Neural cell (in vitro differentiated cells): Measurements from ENCODE around the gene FBXO11. TPM values are rescaled to one million over a fixed set of nuclear protein-coding genes. Genes with fewer than 3 reads are reported as not detected.

Source experiments
- H2AFZ ChIP-seq: fragments of 200-600, 300-800 bp; sonication (generic), shearing (Covaris generic); 2 replicates; pipeline ENCODE4 v1.6.0; 2014; ENCODE audit warnings: low read depth, mild to moderate bottlenecking, antibody characterized with exemption, low read length, moderate library complexity
- H3F3A ChIP-seq: fragments of 200-600 bp; shearing (Covaris generic); 2 replicates; pipeline ENCODE4 v1.6.1; 2016; ENCODE audit warnings: mild to moderate bottlenecking, moderate library complexity, mixed read lengths, antibody characterized with exemption, low read length; ENCODE audit not compliant: insufficient read depth, poor library complexity, severe bottlenecking
- H3K27ac ChIP-seq: fragments of 200-600, 300-800 bp; sonication (generic), shearing (Covaris generic); 2 replicates; pipeline ENCODE4 v1.5.1; 2014; ENCODE audit warnings: mild to moderate bottlenecking, low read length, moderate library complexity
- H3K27me3 ChIP-seq: fragments of 300-800, 200-600 bp; sonication (generic), shearing (Covaris generic); 2 replicates; pipeline ENCODE4 v1.6.0; 2014; ENCODE audit warnings: mild to moderate bottlenecking, low read depth, low read length, moderate library complexity; ENCODE audit not compliant: insufficient read depth
- H3K36me3 ChIP-seq: fragments of 300-800, 200-600 bp; sonication (generic), shearing (Covaris generic); 2 replicates; pipeline ENCODE4 v1.5.1; 2014; ENCODE audit warnings: mild to moderate bottlenecking, antibody characterized with exemption, low read length, moderate library complexity; ENCODE audit not compliant: insufficient read depth
- H3K4me2 ChIP-seq: fragments of 300-800, 200-600 bp; sonication (generic), shearing (Covaris generic); 2 replicates; pipeline ENCODE4 v1.6.0; 2014; ENCODE audit warnings: mild to moderate bottlenecking, low read length
- H3K4me3 ChIP-seq: fragments of 300-800, 200-600 bp; sonication (generic), shearing (Covaris generic); 2 replicates; pipeline ENCODE4 v1.5.1; 2014; ENCODE audit warnings: mild to moderate bottlenecking, low read length, moderate library complexity
- H3K79me2 ChIP-seq: fragments of 200-600 bp; shearing (Covaris generic); replicated peaks from 2 replicates; pipeline ENCODE4 v1.6.0; 2014; ENCODE audit warnings: mild to moderate bottlenecking, low read length, moderate library complexity; ENCODE audit not compliant: insufficient read depth
- H3K9ac ChIP-seq: fragments of 300-800, 200-600 bp; sonication (generic), shearing (Covaris generic); 2 replicates; pipeline ENCODE4 v1.6.1; 2016; ENCODE audit warnings: mild to moderate bottlenecking, low read length, mixed read lengths
- H3K9me2 ChIP-seq: fragments of 200-600 bp; shearing (Covaris generic); 2 replicates; pipeline ENCODE4 v1.6.1; 2016; ENCODE audit warnings: mild to moderate bottlenecking, low read length, mixed read lengths; ENCODE audit not compliant: insufficient read depth
- H3K9me3 ChIP-seq: fragments of 200-600, 300-800 bp; sonication (generic), shearing (Covaris generic); 2 replicates; pipeline ENCODE4 v1.6.1; 2016; ENCODE audit warnings: mild to moderate bottlenecking, mixed run types, low read length, moderate library complexity, mixed read lengths
- H4K20me1 ChIP-seq: fragments of 200-600 bp; shearing (Covaris generic); 2 replicates; pipeline ENCODE4 v1.6.1; 2016; ENCODE audit warnings: mild to moderate bottlenecking, mixed run types; ENCODE audit not compliant: insufficient read depth
- EP300 ChIP-seq: fragments of 450-650 bp; conservative IDR thresholded peaks from 2 replicates; pipeline ENCODE4 v1.6.1; 2014; ENCODE audit warnings: antibody characterized with exemption, mild to moderate bottlenecking, moderate library complexity; ENCODE audit not compliant: poor library complexity, severe bottlenecking
- EZH2 ChIP-seq: fragments of 200-600, 300-800 bp; shearing (Covaris generic), sonication (generic); IDR thresholded peaks from 2 replicates; pipeline ENCODE4 v1.6.1; 2014; ENCODE audit warnings: antibody characterized with exemption, low read length, borderline replicate concordance, mild to moderate bottlenecking; ENCODE audit not compliant: insufficient read depth, poor library complexity, severe bottlenecking
- MXI1 ChIP-seq: fragments of 450-650 bp; conservative IDR thresholded peaks from 2 replicates; pipeline ENCODE4 v1.6.1; 2014; ENCODE audit warnings: antibody characterized with exemption, mild to moderate bottlenecking; ENCODE audit not compliant: poor library complexity, severe bottlenecking
- POLR2AphosphoS5 ChIP-seq: IDR thresholded peaks from 2 replicates; pipeline ENCODE4 v1.6.1; 2012
- REST ChIP-seq: IDR thresholded peaks from 2 replicates; pipeline ENCODE4 v1.6.1; 2012; ENCODE audit warnings: borderline replicate concordance
- SMC3 ChIP-seq: fragments of 450-650 bp; conservative IDR thresholded peaks from 2 replicates; pipeline ENCODE4 v1.6.1; 2014; ENCODE audit warnings: antibody characterized with exemption, mild to moderate bottlenecking, moderate library complexity; ENCODE audit not compliant: poor library complexity
- TAF1 ChIP-seq: IDR thresholded peaks from 2 replicates; pipeline ENCODE4 v1.6.1; 2012; ENCODE audit warnings: low read depth
- polyA plus RNA-seq: library from polyadenylated mRNA; depleted of rRNA; stranded (reverse); fragments of >200 nt; gene quantifications from 2 replicates; pipeline ENCODE4 v1.2.3, GENCODE V29; 2014

FBXO11 gene
- polyA plus RNA-seq, 1 donor from 2014 or later, result 132 TPM

- Histone ChIP-seq H4K20me1 (peaks cover 3% of the 10 kb centered on the region), H3K9me3 (no peaks in the 10 kb centered on the region), H3K36me3 (peaks cover 8% of the 10 kb centered on the region), H3K79me2 (peaks cover 29% of the 10 kb centered on the region), H3K4me3 (no peak overlapping the region), H3K27ac (no peak overlapping the region), H3K27me3 (no peaks in the 10 kb centered on the region), H3K9ac (no peak overlapping the region), H3K4me2 (no peak overlapping the region), H3F3A (no peaks in the 10 kb centered on the region), H2AFZ (no peak overlapping the region), H3K9me2 (no peaks in the 10 kb centered on the region)
- TF ChIP-seq POLR2AphosphoS5, result no peak
- TF ChIP-seq TAF1, result no peak
- no peak for TF ChIP-seq EP300
- no peak for TF ChIP-seq REST
- TF ChIP-seq MXI1, result no peak
Measured at GRCh38 chr2:47838686-47839085, 67.6 kb downstream of the FBXO11 start.

GRCh38 chr2:47838249-47838648 lies 68.0 kb downstream of the FBXO11 start:
- Histone ChIP-seq H3K27ac (no peak overlapping the region), H3K4me3 (no peak overlapping the region), H3F3A (no peaks in the 10 kb centered on the region), H2AFZ (no peak overlapping the region), H3K79me2 (peaks cover 27% of the 10 kb centered on the region), H4K20me1 (peaks cover 3% of the 10 kb centered on the region), H3K27me3 (no peaks in the 10 kb centered on the region), H3K9me2 (no peaks in the 10 kb centered on the region), H3K36me3 (peaks cover 8% of the 10 kb centered on the region), H3K4me2 (no peak overlapping the region), H3K9ac (no peak overlapping the region), H3K9me3 (no peaks in the 10 kb centered on the region)
- TF ChIP-seq EP300 (no peak), TAF1 (no peak)

GRCh38 chr2:47833516-47833968 lies 72.8 kb downstream of the FBXO11 start:
- no peak for TF ChIP-seq TAF1
- TF ChIP-seq POLR2AphosphoS5, result no peak
- no peak for TF ChIP-seq SMC3
- no peak for TF ChIP-seq EP300
- no peak for TF ChIP-seq EZH2
- H3K27ac ChIP-seq, result no peak overlapping the region
- H3F3A ChIP-seq, result no peaks in the 10 kb centered on the region
- no peaks in the 10 kb centered on the region for H4K20me1 ChIP-seq
- no peaks in the 10 kb centered on the region for H3K9me2 ChIP-seq
- no peak overlapping the region for H3K4me3 ChIP-seq
- no peaks in the 10 kb centered on the region for H3K9me3 ChIP-seq
- no peak overlapping the region for H3K9ac ChIP-seq
- no peak overlapping the region for H3K4me2 ChIP-seq
- H3K27me3 ChIP-seq, result no peaks in the 10 kb centered on the region
- H3K36me3 ChIP-seq, result peaks cover 5% of the 10 kb centered on the region
- H3K79me2 ChIP-seq, result no peaks in the 10 kb centered on the region
- H2AFZ ChIP-seq, result no peak overlapping the region
